ENCODE measurements around the gene HECW1. TPM values are rescaled to one million over a fixed set of nuclear protein-coding genes. Genes with fewer than 3 reads are reported as not detected.

The HECW1 gene
- total and polyA plus RNA-seq, 2 of the 8 experiments (the other 6 are each of a cell fraction or from before 2014, with no cell fraction given) = 2.9 to 12.7 TPM

DNA sequence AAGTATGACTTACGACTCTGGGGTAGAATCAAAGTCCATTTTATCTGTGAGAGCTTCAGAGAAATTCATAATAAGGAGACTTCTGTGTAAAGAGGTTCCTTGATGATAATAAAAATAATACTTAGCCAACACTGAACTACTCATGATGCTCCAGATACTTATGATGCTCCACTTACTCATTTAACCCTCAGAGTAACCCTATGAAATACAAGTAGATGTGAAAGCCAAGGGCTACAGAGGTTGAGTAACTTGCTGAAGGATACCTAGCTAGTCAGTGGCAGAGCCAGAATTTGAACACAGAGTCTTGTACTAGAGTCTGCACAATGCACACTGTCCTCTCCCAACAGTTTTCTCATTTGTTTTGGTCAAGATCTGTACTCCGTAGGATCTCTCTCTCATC lies 89.5 kb downstream of the HECW1 start:
- Histone ChIP-seq H4K5ac (ENCODE audit: insufficient read length, low read depth, low read length) (no peak overlapping the region), H3K4me3 (ENCODE audit: extremely low read depth in 1 of 4, insufficient read depth in 2 of 4, low read depth in 3 of 4, low read length in 4 of 4) (no peak overlapping the region), H3K4ac (replicated peaks; ENCODE audit: insufficient read length, low read depth, low read length) (no peak overlapping the region), H3K56ac (replicated peaks; ENCODE audit: insufficient read length, low read depth, low read length) (no peak overlapping the region), H3K9me3 (ENCODE audit: insufficient read depth in 2 of 2, low read depth in 1 of 2, low read length in 1 of 2) (no peaks in the 10 kb centered on the region), H4K8ac (ENCODE audit: extremely low read depth, insufficient read depth, low read length) (no peak overlapping the region), H3K27me3 (replicated peaks in 1 of 4; ENCODE audit: control insufficient read depth in 3 of 4, extremely low read depth in 1 of 4, insufficient read depth in 3 of 4, low read length in 3 of 4) (no peaks in the 10 kb centered on the region), H3K14ac (ENCODE audit: insufficient read length) (no peak overlapping the region), H3K4me1 (replicated peaks in 1 of 4; ENCODE audit: control insufficient read depth in 3 of 4, insufficient read depth in 4 of 4, low read length in 3 of 4) (peaks cover 4 to 22% (median 13%) of the 10 kb centered on the region in 4 experiments), H3K36me3 (ENCODE audit: control insufficient read depth in 2 of 4, insufficient read depth in 4 of 4, low read length in 3 of 4) (no peaks in the 10 kb centered on the region), H2BK20ac (ENCODE audit: low read length) (no peak overlapping the region), H3K4me2 (ENCODE audit: insufficient read depth in 1 of 2, low read depth in 2 of 2, low read length in 2 of 2) (no peak overlapping the region), H2BK15ac (ENCODE audit: low read length) (no peak overlapping the region), H2AFZ (ENCODE audit: low read length) (no peak overlapping the region), H3K18ac (ENCODE audit: extremely low read depth, low read length) (no peak overlapping the region), H3K23ac (ENCODE audit: insufficient read length) (no peak overlapping the region), H3K27ac (ENCODE audit: low read depth, low read length) (no peak overlapping the region), H4K91ac (replicated peaks; ENCODE audit: insufficient read length, low read length) (no peak overlapping the region), H3K23me2 (ENCODE audit: low read depth, low read length) (peaks cover 8% of the 10 kb centered on the region; the same call in 1 of the 2 replicates), H2BK12ac (ENCODE audit: low read depth, low read length) (no peak overlapping the region), H3K79me2 (ENCODE audit: control insufficient read depth in 1 of 2, insufficient read depth in 2 of 2, low read length in 2 of 2) (no peaks in the 10 kb centered on the region), H2BK120ac (replicated peaks; ENCODE audit: low read depth, low read length) (no peak overlapping the region), H3K79me1 (ENCODE audit: low read depth, low read length) (no peaks in the 10 kb centered on the region), H3K9ac (replicated peaks in 1 of 4; ENCODE audit: extremely low read depth in 1 of 4, low read depth in 3 of 4, low read length in 3 of 4) (no peak overlapping the region), H2AK5ac (ENCODE audit: low read depth, low read length) (no peak overlapping the region), H2BK5ac (ENCODE audit: low read depth, low read length) (no peak overlapping the region), H4K20me1 (replicated peaks in 1 of 2; ENCODE audit: control insufficient read depth in 1 of 2, insufficient read depth in 2 of 2, low read length in 2 of 2) (peaks cover 0 to 4% of the 10 kb centered on the region in 2 experiments)
- ChIA-PET CTCF (ENCODE audit: partially characterized antibody) (no interaction called here), POLR2A (ENCODE audit: partially characterized antibody) (interaction anchor here (0.6 kb wide), 1 partner anchor 15 kb away, joined by 3 read pairs; no protein-coding TSS in a partner anchor)
- no peak for FAIRE-seq
- WGBS, 2 experiments (ENCODE audit: extremely low coverage in 1 of 2, insufficient coverage in 1 of 2, insufficient read length in 1 of 2, insufficient replicate concordance in 2 of 2, low coverage in 1 of 2, low lambda C conversion rate in 2 of 2, missing lambda C conversion rate in 1 of 2) = 92% methylated on average over 2 of the region's 2 CpGs; no CpG with 5 or more reads in 1 of the 2 experiments
- DNase-seq (ENCODE audit: low read depth in 1 of 2, low spot score in 2 of 2) = no peak
- TF ChIP-seq, protein P1, sequence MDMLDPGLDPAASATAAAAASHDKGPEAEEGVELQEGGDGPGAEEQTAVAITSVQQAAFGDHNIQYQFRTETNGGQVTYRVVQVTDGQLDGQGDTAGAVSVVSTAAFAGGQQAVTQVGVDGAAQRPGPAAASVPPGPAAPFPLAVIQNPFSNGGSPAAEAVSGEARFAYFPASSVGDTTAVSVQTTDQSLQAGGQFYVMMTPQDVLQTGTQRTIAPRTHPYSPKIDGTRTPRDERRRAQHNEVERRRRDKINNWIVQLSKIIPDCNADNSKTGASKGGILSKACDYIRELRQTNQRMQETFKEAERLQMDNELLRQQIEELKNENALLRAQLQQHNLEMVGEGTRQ (IDR thresholded peaks at IDR 0.05; ENCODE audit: low read length) = no peak
- TF ChIP-seq FOSL1 (IDR thresholded peaks at IDR 0.05; ENCODE audit: insufficient read depth, low read depth, low read length) = no peak
- no peak for TF ChIP-seq BACH1 (IDR thresholded peaks at IDR 0.05; ENCODE audit: low read length)
- TF ChIP-seq SP1 (IDR thresholded peaks at IDR 0.05; ENCODE audit: low read depth, low read length) = no peak
- TF ChIP-seq KDM1A (IDR thresholded peaks at IDR 0.05; ENCODE audit: borderline replicate concordance, low read length) = no peak
- TF ChIP-seq KDM4A (IDR thresholded peaks at IDR 0.05; ENCODE audit: low read depth, low read length, severe bottlenecking) = no peak
- TF ChIP-seq RBBP5 (IDR thresholded peaks at IDR 0.05; ENCODE audit: borderline replicate concordance, low read depth, low read length) = no peak
- TF ChIP-seq ATF3 (IDR thresholded peaks at IDR 0.05; ENCODE audit: insufficient read depth, low read depth, low read length) = no peak

Measured in H1 (cell line).